NCI-H2081 treated with DMSO at 0.1 percent for 48 hours (cell line): Measurements from ENCODE around the gene ZNRF1.

ENCODE experiments used
- DNase-seq: peaks from one replicate; lab custom pipeline; 2025; lab: John Stamatoyannopoulos, UW

The ZNRF1 gene

GRCh38 chr16:75099075-75099667 is 100.3 kb downstream of the ZNRF1 start:
- no peak for DNase-seq

DNA sequence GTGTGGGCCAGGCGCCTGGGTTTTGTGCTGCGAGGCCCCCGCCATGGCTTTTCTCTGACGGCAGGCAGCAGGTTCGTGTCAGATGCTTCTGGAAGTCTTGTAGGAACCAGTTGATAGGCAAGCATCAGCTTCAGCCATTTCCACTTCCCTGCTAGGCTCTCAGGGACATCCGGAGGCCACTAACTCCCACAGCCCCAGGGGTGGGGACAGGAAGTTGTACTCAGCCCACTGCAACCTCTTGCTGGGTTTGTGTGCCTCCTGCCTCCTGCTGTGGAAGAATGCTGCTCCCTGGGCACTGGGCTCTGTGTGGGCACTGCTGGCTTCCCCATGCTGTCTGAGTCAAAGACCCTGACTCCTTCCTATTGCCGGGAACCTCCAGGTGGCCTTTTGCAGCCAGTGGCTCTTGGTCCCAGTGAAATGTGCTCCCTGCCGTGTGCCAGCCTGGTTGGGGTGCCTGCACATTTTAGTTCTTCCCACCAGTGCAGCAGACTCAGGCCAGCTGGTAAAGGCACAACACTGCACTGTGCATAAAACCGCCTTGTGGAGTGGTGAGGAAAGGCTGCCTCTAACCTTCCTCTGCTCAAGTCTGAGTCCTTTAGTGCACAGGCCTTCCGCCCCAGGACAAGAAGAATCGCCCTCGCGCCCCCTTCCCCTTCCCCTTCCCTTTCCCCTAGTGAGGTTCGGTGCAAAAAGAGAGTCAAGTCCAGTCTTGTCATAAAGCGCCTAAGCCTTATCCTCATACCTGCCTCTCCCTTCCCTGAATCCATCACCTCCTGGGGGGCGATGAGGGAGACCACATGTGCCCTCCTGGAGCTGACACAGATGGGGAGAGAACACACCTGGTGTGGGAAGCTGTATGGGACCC is 101.1 kb downstream of the ZNRF1 start:
- DNase-seq: no peak

- no peak for DNase-seq
These were observed 101.8 kb downstream of the ZNRF1 start for GRCh38 chr16:75100603-75100990.

GRCh38 chr16:75101635-75102034 is 102.8 kb downstream of the ZNRF1 start:
- no peak for DNase-seq

- DNase-seq: no peak
These were observed 103.8 kb downstream of the ZNRF1 start for GRCh38 chr16:75102595-75102994.

DNA sequence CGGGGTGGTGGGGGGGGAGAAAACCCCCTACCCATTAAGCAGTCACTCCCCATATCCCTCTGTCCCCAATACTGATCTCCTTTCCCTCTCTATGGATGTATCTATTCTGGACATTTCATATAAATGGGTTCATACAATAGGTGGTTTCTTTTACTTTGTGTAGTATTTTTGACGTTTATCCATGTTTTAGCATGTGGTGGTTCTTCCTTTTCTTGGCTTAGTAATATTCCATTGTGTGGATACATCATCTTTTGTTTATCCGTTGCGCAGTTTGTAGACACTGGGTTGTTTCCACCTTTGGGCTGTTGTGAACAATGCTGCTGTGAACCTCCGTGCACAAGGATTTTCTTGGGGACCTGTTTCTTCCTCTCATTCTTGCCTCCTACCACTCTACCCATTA is 105.2 kb downstream of the ZNRF1 start:
- no peak for DNase-seq

GRCh38 chr16:75104836-75105235 is 106.0 kb downstream of the ZNRF1 start:
- DNase-seq: no peak

DNA sequence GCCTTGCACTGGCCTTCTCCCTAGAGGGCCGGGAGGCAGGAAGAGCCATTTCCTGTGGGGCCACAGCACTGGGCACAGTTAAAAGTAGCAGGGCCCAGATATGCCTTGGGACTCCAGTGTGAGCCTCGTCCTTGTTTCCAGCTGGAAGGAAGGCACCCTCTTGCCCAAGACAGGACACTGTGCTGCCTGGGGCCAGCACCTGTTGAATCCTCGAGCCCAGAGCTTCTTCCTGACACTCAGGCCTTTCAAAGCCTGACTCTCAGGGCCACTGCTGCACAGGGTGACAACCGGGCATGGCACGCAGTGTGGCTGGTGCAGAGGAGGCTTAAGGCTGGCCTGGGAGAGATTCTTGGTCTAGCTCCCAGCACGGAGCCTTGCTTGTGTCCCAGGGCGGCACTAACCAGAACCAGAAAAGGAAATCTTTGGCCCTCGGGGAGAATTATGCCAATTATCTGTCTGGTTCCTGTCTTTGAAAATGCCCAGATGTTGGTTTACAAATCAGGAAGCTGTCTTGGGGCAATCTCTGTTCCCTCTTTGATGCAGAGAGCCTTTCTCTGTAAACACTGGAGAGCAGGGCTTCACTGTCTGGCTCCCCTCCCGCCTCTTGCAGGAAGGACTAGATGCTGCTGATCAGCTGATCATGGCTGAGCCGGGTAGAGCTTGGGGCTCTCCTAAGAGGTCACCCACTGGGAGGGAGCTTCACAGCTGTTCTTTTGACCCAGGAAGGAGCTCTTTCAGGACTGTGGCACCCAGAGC is 106.7 kb downstream of the ZNRF1 start:
- no peak for DNase-seq

GRCh38 chr16:75106351-75107274 is 107.8 kb downstream of the ZNRF1 start:
- DNase-seq: no peak

DNA sequence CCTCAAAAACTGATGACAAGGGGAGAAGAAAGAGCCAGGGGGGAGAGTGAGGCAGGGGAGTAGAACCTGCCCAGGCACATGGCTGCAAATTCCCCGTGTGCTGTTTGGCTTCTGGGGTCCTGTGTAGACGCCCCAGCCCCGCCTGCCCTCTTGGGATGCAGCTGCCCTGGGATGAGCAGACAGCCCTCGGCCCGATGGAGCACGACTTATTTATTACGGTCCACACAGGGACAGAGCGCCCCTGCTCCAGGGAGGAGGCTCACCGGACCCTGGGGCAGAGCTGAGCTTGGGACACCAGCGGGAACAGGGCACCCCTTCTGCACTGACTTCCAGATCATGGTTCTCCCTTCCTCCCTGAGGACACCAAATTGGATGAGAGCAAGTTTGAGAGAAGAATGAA is 108.7 kb downstream of the ZNRF1 start:
- DNase-seq: no peak

DNA sequence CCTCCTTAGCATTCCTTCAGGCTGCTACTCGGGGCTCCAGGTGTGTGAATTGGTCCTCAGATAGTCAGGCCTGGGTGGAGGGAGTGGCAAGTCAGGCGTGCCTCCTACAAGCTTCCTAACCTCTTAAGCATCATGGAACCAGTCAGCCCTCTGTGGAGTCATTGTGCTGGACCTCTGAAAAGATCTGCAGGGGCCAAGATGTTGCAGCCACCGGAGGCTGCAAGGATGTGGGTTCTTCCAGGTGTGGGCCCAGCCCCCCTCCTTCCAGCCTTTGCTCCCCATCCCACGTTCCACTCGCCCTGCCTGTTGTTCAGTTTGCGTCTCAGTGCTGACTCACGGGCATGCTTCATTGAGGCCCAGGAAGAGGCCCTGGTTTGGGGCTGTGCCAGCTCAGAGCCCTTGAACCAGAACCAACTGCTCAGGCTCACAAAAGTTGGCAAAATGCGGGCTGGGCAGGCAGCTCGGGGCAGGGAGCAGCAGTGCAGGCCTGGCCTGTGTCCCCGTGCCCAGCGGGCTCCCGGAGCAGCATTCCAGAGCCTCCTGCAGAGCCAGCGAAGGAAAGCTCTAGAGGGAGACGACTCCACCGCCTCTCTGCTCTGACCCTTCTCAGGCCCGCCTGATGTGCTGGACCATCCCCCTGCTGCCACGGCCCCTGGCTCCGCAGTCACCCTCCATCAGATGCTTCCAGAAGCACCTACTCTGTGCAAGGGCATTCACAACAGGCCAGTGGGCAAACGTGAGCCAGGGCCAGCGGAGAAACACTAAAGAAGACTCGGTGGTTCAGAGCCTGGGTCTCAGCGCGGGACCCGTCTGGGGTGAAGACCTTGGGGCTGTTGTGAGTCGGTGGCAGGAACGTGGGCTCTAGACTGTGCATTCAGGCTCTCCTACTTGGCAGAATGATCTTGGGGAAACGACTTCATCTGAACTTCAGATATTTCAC is 110.2 kb downstream of the ZNRF1 start:
- DNase-seq: no peak

DNA sequence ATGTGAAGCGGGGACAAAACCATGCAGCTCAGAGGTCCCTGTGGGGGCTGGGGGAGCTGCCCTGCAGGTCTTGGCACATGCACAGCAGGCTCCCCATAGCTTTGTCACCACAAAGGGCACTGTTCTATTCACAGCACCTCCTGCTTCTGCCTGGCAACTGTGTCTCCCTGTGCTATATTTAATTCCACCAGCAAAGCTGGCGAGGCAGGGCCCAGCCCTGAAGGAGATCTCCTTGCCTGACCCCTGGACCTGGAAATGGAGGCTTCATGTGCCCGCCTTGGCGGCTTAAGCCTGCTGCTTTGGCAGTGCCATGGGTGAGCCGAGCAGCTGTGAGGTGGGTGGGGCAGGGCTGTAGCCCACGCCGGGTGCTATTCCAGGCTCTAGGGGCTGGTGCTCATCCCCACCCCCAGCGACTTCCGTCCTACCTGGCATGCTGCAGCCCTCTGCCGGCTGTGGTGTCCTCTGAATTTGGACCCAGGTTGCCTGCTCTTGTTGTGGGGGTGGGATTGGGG is 111.0 kb downstream of the ZNRF1 start:
- DNase-seq: no peak

- DNase-seq: peak; percentile 9
These were observed 112.1 kb downstream of the ZNRF1 start for GRCh38 chr16:75110637-75111513.

- DNase-seq: no peak
These were observed 112.7 kb downstream of the ZNRF1 start for GRCh38 chr16:75111514-75111940.

GRCh38 chr16:75111961-75112733 is 113.3 kb downstream of the ZNRF1 start:
- DNase-seq: no peak

DNA sequence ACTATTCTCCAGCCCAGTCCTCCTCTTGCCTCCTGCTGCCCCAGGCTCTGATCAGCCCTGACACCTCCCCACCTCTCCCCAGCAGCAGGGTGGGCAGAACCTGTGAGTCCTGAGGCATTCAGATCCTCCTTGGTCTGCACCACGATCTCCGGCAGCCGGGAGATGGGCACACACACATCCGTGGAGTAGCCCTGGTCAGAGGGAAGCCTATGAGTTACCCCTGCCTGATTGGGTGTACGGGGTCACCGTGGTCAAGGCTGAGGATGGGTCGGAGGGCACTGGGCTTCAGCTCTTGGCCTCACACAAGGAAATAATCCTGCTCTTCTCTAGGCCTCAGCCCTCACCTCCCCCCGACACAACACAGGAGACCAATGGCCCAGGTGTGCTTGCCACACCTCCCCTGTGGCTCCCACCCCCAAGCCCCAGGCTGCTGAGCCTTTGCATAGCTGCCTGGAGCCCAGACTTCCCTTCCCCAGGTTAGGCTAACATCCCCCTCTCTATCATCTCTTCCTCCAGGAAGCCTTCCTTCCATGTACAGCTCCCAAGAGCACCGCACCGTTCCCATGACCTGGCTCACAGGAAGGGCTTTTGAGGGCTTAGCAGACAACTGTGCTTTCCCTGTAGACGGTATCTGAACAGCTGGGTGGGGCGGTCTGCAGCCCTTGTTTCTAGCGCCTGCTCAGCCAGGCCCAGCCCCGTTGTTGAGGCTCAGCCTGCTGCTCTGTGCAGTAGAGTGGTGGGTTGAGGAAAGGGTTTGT is 114.1 kb downstream of the ZNRF1 start:
- DNase-seq: no peak

GRCh38 chr16:75113541-75114121 is 114.8 kb downstream of the ZNRF1 start:
- DNase-seq: no peak
